Gastroesophageal sphincter (tissue), 3 donors: ENCODE results near the gene CD300LB.

ENCODE experiments used
- CTCF ChIP-seq, 4 experiments: fragments of 200-600 bp in 2 of 4; fragments of 450-650 bp in 2 of 4; sonication (generic) in 1 of 4; IDR thresholded peaks; one replicate each; pipeline ENCODE4 v1.5.1; 2017 to 2019; ENCODE audit warnings: antibody characterized with exemption in 4 of 4, mild to moderate bottlenecking in 2 of 4, moderate library complexity in 2 of 4
- EP300 ChIP-seq: sonication (generic); formaldehyde crosslinking; IDR thresholded peaks from one replicate; pipeline ENCODE4 v1.6.1; 2017; ENCODE audit warnings: antibody characterized with exemption, mild to moderate bottlenecking
- POLR2A ChIP-seq, 2 donors: fragments of 450-650 bp; IDR thresholded peaks; one replicate each; pipeline ENCODE4 v1.6.1; 2017; ENCODE audit warnings: antibody characterized with exemption in 2 of 2, mild to moderate bottlenecking in 2 of 2, moderate library complexity in 1 of 2
- POLR2AphosphoS5 ChIP-seq: sonication (generic); formaldehyde crosslinking; IDR thresholded peaks from one replicate; pipeline ENCODE4 v1.6.1; 2017; ENCODE audit warnings: antibody characterized with exemption

GRCh38 chr17:74502861-74503260 is 28.4 kb downstream of the CD300LB start:
- TF ChIP-seq CTCF (IDR thresholded peaks at IDR 0.05): no peak
- TF ChIP-seq POLR2A (IDR thresholded peaks at IDR 0.05): no peak
- TF ChIP-seq POLR2AphosphoS5: no peak
- TF ChIP-seq EP300: no peak
